ENCODE results near the gene ACADVL. TPM values are rescaled to one million over a fixed set of nuclear protein-coding genes. Genes with fewer than 3 reads are reported as not detected.

Gene ACADVL
- total RNA-seq, 1 donor from 2014 or later = 354 TPM

GRCh38 chr17:7208754-7209460, 10.8 kb upstream of the ACADVL start:
- no peaks in the 10 kb centered on the region for H3K9me3 ChIP-seq (ENCODE audit: insufficient read depth, low read depth, low read length)
- H3K4me3 Mint-ChIP-seq (ENCODE audit: unreplicated experiment) = no peak overlapping the region
- H3K4me2 ChIP-seq (ENCODE audit: low read length) = no peak overlapping the region
- no peak overlapping the region for H3K27ac Mint-ChIP-seq (ENCODE audit: unreplicated experiment)
- H3K79me2 ChIP-seq (ENCODE audit: insufficient read depth, low read length) = peaks cover 68% of the 10 kb centered on the region
- H3K27me3 Mint-ChIP-seq (ENCODE audit: low read depth, unreplicated experiment) = no peaks in the 10 kb centered on the region
- H4K20me1 ChIP-seq (ENCODE audit: insufficient read depth, low read length) = peaks cover 81% of the 10 kb centered on the region
- DNase-seq (ENCODE audit: low read depth) (no peak), FAIRE-seq (no peak)
- no peak overlapping the region for H2AFZ ChIP-seq (ENCODE audit: low read depth, low read length)
- H3K27me3 ChIP-seq (ENCODE audit: insufficient read depth, low read length) = no peaks in the 10 kb centered on the region
- no peak for TF ChIP-seq EZH2 (IDR thresholded peaks at IDR 0.05; ENCODE audit: insufficient read depth, low read length)
- TF ChIP-seq, protein P1, sequence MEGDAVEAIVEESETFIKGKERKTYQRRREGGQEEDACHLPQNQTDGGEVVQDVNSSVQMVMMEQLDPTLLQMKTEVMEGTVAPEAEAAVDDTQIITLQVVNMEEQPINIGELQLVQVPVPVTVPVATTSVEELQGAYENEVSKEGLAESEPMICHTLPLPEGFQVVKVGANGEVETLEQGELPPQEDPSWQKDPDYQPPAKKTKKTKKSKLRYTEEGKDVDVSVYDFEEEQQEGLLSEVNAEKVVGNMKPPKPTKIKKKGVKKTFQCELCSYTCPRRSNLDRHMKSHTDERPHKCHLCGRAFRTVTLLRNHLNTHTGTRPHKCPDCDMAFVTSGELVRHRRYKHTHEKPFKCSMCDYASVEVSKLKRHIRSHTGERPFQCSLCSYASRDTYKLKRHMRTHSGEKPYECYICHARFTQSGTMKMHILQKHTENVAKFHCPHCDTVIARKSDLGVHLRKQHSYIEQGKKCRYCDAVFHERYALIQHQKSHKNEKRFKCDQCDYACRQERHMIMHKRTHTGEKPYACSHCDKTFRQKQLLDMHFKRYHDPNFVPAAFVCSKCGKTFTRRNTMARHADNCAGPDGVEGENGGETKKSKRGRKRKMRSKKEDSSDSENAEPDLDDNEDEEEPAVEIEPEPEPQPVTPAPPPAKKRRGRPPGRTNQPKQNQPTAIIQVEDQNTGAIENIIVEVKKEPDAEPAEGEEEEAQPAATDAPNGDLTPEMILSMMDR (IDR thresholded peaks at IDR 0.05; ENCODE audit: insufficient read depth, low read depth, low read length) = no peak
- H3K36me3 ChIP-seq (ENCODE audit: insufficient read depth, low read length) = no peaks in the 10 kb centered on the region
- H3K4me1 Mint-ChIP-seq (ENCODE audit: low read depth, unreplicated experiment) = peaks cover 42% of the 10 kb centered on the region
- no peaks in the 10 kb centered on the region for H3K9me3 Mint-ChIP-seq (ENCODE audit: unreplicated experiment)
- H3K9ac ChIP-seq (ENCODE audit: low read length) = no peak overlapping the region
- no peak overlapping the region for H3K4me3 ChIP-seq (ENCODE audit: insufficient read depth, low read depth, low read length)
- no peak overlapping the region for H3K27ac ChIP-seq (ENCODE audit: low read depth, low read length)
- peaks cover 32% of the 10 kb centered on the region for H3K4me1 ChIP-seq (ENCODE audit: insufficient read depth, low read length)
- H3K36me3 Mint-ChIP-seq (ENCODE audit: low read depth, unreplicated experiment) = peaks cover 16% of the 10 kb centered on the region

DNA sequence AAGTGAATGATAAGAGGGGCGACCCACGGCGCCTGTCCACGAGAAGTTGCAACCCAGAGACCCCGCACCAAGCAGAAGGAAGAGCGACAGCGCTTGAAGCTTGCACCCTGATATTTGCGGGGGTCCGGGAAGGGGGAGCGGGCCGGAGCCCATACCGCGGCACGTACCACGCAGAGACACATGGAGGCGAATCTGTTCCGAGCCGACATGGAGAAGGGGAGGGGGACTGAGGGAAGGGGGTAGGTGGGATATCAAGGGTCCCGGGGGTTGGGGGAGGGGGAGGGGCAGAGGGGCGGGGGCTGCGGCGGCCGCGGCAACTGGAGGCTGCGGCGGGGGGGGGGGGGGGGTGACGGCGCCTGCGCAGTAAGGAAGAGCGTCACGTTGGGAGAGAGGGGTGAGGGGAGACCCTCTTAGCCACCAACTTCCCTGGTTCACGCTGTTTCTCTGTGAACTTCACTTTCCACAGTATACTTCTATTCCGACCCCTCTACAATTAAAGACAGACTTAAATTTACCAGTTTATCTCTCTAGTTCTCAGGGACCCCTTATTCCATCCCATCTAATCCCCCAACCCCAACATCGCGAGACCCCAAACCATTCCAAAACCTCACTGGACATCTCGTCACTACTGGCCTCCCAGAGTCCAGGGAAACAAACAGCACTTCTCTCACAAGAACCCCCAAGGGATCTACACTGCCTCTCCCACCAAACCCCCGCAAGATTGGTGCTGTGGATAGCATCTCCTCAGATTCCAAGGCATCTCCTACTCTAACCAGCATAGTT, 8.1 kb upstream of the ACADVL start:
- no peak for TF ChIP-seq EZH2 (IDR thresholded peaks at IDR 0.05; ENCODE audit: insufficient read depth, low read length)
- TF ChIP-seq, protein P1 (IDR thresholded peaks at IDR 0.05; ENCODE audit: insufficient read depth, low read depth, low read length) = no peak
- Mint-ChIP-seq H3K27ac (ENCODE audit: unreplicated experiment) (no peak overlapping the region), H3K36me3 (ENCODE audit: low read depth, unreplicated experiment) (peaks cover 12% of the 10 kb centered on the region), H3K4me1 (ENCODE audit: low read depth, unreplicated experiment) (peaks cover 37% of the 10 kb centered on the region), H3K27me3 (ENCODE audit: low read depth, unreplicated experiment) (no peaks in the 10 kb centered on the region), H3K4me3 (ENCODE audit: unreplicated experiment) (peak overlapping the region; percentile 61), H3K9me3 (ENCODE audit: unreplicated experiment) (no peaks in the 10 kb centered on the region)
- no peaks in the 10 kb centered on the region for H3K9me3 ChIP-seq (ENCODE audit: insufficient read depth, low read depth, low read length)
- H3K79me2 ChIP-seq (ENCODE audit: insufficient read depth, low read length) = peaks cover 75% of the 10 kb centered on the region
- no peak for DNase-seq (ENCODE audit: low read depth)
- H3K4me1 ChIP-seq (ENCODE audit: insufficient read depth, low read length) = peaks cover 36% of the 10 kb centered on the region
- H3K9ac ChIP-seq (ENCODE audit: low read length) = no peak overlapping the region
- no peaks in the 10 kb centered on the region for H3K27me3 ChIP-seq (ENCODE audit: insufficient read depth, low read length)
- no peak for FAIRE-seq
- no peak overlapping the region for H3K27ac ChIP-seq (ENCODE audit: low read depth, low read length)
- peaks cover 86% of the 10 kb centered on the region for H4K20me1 ChIP-seq (ENCODE audit: insufficient read depth, low read length)
- H3K36me3 ChIP-seq (ENCODE audit: insufficient read depth, low read length) = no peaks in the 10 kb centered on the region
- no peak overlapping the region for H2AFZ ChIP-seq (ENCODE audit: low read depth, low read length)
- no peak overlapping the region for H3K4me3 ChIP-seq (ENCODE audit: insufficient read depth, low read depth, low read length)
- peak overlapping the region; percentile 70 for H3K4me2 ChIP-seq (ENCODE audit: low read length)

All from astrocyte (in vitro differentiated cells and primary cell).